ENCODE data around the gene NFRKB.
"Not testable (repeated sequence)": the region's sequence is repeated elsewhere in the genome, so short reads cannot be mapped to it uniquely, and the experiment has no call there.

The NFRKB gene

GRCh38 chr11:129852125-129852740 is 43.1 kb downstream of the NFRKB start:
- no peak overlapping the region for H3K4me3 ChIP-seq (ENCODE audit: low read length)
- DNase-seq (ENCODE audit: low read depth, low spot score): no peak

GRCh38 chr11:129849447-129850130 is 45.8 kb downstream of the NFRKB start:
- H3K4me3 ChIP-seq (ENCODE audit: low read length): no peak overlapping the region
- DNase-seq (ENCODE audit: low read depth, low spot score): no peak

- DNase-seq (ENCODE audit: low read depth, low spot score); H3K4me3 ChIP-seq (ENCODE audit: low read length): not testable (repeated sequence)
These were observed 48.0 kb downstream of the NFRKB start for GRCh38 chr11:129847361-129847760.

- DNase-seq (ENCODE audit: low read depth, low spot score): peak; percentile 44
- H3K4me3 ChIP-seq (ENCODE audit: low read length): no peak overlapping the region
These were observed 48.7 kb downstream of the NFRKB start for GRCh38 chr11:129846508-129847335.
